HAP-1 (cell line): ENCODE data around the gene CHN2.
"Not testable (repeated sequence)": the region's sequence is repeated elsewhere in the genome, so short reads cannot be mapped to it uniquely, and the experiment has no call there.

ENCODE experiments used
- DNase-seq, 2 experiments: peaks; one replicate each; pipeline ENCODE4 v3.0.0-alpha.2; 2016 to 2020; ENCODE audit warnings: low spot score in 2 of 2
- H3K27me3 ChIP-seq: fragments of 250-450 bp; sonication (Bioruptor Pico); 2 replicates; pipeline ENCODE4 v1.5.1; 2020; ENCODE audit warnings: low read depth, mild to moderate bottlenecking, moderate library complexity
- H3K36me3 ChIP-seq: fragments of 250-450 bp; sonication (Bioruptor Pico); replicated peaks from 2 replicates; pipeline ENCODE4 v1.5.1; 2020; ENCODE audit warnings: mild to moderate bottlenecking
- H3K4me1 ChIP-seq: fragments of 250-450 bp; sonication (Bioruptor Pico); 2 replicates; pipeline ENCODE4 v1.5.1; 2020; ENCODE audit warnings: mild to moderate bottlenecking
- H3K4me3 ChIP-seq: fragments of 250-450 bp; sonication (Bioruptor Pico); 2 replicates; pipeline ENCODE4 v1.5.1; 2020; ENCODE audit warnings: mild to moderate bottlenecking, moderate library complexity
- H3K9me3 ChIP-seq: fragments of 250-450 bp; sonication (Bioruptor Pico); 2 replicates; pipeline ENCODE4 v1.5.1; 2020; ENCODE audit warnings: mild to moderate bottlenecking, moderate library complexity
- in situ Hi-C: fragments of 300-500 bp; cut with MboI; formaldehyde crosslinking; loops from 3 replicates; pipeline ENCODE4 v1.14.3; 2020; ENCODE audit warnings: low sequenced_read_pairs, inconsistent platforms, mixed read lengths

CHN2 gene

DNA sequence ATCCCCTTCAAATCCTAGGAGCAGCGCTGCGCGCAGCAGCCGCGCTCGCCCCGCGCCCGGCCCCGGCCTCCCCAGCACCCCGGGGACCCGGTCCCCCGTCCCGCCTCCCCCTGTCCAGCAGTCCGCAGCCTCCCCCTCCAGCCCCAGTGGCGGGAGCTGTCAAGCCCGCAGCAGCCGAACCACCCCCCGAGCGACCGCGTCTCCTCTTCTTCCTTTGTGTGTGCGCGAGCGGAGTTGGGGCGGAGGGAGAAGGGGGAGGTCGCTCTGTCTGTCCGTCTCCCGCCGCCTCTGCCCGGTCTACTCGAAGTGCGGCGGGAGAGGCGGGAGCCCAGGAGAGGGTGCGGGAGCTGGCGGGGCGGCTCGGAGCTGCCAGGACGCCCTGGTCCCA lies 375 bp upstream of the CHN2 start:
- in situ Hi-C loops = loop anchor here (10.0 kb wide), 1 partner anchor 211 kb away; no protein-coding TSS in a partner anchor
- H3K27me3 ChIP-seq = 0 out of 2 replicates have a peak, but pooled peaks cover 3% of the 10 kb centered on the region
- peak in 1 of 2 experiments; percentile 56 for DNase-seq

DNA sequence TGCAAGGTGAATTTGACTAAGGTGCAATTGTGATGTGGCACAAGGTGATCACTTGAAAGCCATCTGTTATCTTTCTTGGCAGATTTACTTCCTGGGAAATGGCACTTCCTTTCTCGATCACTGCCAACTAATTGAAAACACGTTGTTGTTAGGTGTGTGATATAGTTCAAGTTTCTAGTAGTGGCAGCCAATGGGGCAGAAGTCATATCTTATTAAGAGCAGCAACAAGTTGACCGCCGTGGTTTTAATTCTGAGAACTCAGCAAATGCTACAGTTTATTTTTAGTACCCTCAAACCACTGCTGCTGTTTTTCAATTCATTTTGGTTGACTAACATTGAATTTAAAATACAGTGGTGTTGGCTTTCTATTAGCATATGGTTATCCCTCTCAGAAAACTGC lies 1.6 kb downstream of the CHN2 start:
- Histone ChIP-seq H3K36me3 (no peaks in the 10 kb centered on the region), H3K9me3 (no peaks in the 10 kb centered on the region), H3K4me3 (no peak overlapping the region), H3K27me3 (0 out of 2 replicates have a peak, but pooled peaks cover 3% of the 10 kb centered on the region), H3K4me1 (no peaks in the 10 kb centered on the region)
- in situ Hi-C loops = loop anchor here (10.0 kb wide), 1 partner anchor 209 kb away; no protein-coding TSS in a partner anchor
- no peak for DNase-seq

More for the DNA sequence above, 375 bp upstream of the CHN2 start:
- Histone ChIP-seq H3K9me3 (no peaks in the 10 kb centered on the region), H3K36me3 (no peaks in the 10 kb centered on the region), H3K4me1 (no peaks in the 10 kb centered on the region), H3K4me3 (peak overlapping the region; percentile 49)

DNA sequence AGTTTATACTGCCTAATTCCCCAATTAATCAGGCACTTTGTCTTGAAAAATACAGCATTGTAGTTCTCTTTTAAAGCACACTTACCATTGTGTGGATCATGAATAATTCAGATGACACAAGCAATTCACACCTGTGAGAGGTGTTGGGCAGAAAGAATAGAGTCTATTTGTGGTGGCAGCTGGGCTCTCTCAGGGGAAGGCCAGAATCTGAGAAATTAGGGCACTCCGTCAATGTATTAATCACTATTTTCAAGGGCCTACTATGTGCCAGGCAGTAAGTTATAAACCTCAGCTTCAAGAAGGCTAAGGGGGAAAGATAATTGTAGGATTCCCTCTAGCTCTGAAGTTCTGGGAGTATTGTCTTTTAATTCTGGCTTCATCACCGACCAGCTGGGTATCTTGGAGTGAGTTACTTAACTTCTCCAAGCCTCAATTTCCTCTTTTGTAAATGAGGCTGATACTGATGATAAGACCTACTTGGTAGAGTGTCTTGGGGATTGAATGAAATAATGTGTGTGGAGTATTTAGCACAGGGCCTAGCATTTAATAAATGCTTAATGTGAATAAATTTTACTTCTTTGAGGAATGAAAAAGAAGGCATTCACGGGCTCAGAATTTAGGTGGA lies 2.5 kb downstream of the CHN2 start:
- Histone ChIP-seq H3K36me3 (no peaks in the 10 kb centered on the region), H3K4me3 (no peak overlapping the region), H3K27me3 (0 out of 2 replicates have a peak, but pooled peaks cover 3% of the 10 kb centered on the region), H3K4me1 (no peaks in the 10 kb centered on the region), H3K9me3 (no peaks in the 10 kb centered on the region)
- DNase-seq = no peak
- in situ Hi-C loops = loop anchor here (10.0 kb wide), 1 partner anchor 208 kb away; no protein-coding TSS in a partner anchor

DNA sequence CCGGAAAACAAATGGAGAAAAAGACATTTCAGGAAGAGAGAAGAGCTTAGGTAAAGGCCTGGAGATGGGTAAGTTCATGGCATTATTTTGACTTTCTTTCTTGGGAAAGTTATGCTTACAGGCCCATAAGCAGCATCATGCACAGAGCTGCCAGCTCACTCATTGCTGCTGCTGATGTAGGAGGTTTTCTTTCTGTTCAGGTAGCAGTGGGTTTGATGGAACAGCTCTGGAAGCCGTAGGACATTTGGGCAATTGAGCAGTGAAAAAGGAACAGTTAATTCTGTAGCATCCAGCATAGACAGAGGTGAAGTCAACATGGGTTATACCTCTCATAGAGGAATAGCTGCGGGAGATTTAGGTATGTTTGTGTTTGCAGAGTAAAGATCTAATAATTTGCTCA lies 3.3 kb downstream of the CHN2 start:
- Histone ChIP-seq H3K36me3 (no peaks in the 10 kb centered on the region), H3K27me3 (0 out of 2 replicates have a peak, but pooled peaks cover 3% of the 10 kb centered on the region), H3K9me3 (no peaks in the 10 kb centered on the region), H3K4me1 (no peaks in the 10 kb centered on the region), H3K4me3 (no peak overlapping the region)
- in situ Hi-C loops = loop anchor here (10.0 kb wide), 1 partner anchor 207 kb away; no protein-coding TSS in a partner anchor
- no peak for DNase-seq

DNA sequence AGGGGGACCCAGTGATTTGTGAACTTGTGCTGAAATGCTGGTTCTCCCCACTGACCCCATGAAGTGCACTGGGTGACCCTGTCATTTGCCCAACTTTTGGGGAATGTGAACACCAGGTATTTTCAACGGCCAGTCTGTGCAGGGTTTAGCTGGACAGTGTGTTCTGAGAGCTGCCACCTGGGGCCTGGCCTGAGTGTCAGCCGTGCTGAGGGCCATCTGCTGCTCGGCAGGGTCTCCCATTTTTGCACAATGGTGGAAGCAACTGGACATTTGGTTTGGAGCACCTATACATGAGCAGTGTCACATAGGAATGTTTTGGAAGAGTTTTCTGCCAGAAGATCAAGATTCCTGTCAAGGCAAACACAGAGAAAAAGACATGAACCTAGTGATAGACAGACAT lies 5.2 kb downstream of the CHN2 start:
- 0 out of 2 replicates have a peak, but pooled peaks cover 3% of the 10 kb centered on the region for H3K27me3 ChIP-seq
- in situ Hi-C loops = loop anchor here (10.0 kb wide), 1 partner anchor 205 kb away; no protein-coding TSS in a partner anchor
- peaks cover 4% of the 10 kb centered on the region for H3K4me1 ChIP-seq
- H3K4me3 ChIP-seq = no peak overlapping the region
- no peaks in the 10 kb centered on the region for H3K36me3 ChIP-seq
- DNase-seq = no peak
- H3K9me3 ChIP-seq = no peaks in the 10 kb centered on the region

DNA sequence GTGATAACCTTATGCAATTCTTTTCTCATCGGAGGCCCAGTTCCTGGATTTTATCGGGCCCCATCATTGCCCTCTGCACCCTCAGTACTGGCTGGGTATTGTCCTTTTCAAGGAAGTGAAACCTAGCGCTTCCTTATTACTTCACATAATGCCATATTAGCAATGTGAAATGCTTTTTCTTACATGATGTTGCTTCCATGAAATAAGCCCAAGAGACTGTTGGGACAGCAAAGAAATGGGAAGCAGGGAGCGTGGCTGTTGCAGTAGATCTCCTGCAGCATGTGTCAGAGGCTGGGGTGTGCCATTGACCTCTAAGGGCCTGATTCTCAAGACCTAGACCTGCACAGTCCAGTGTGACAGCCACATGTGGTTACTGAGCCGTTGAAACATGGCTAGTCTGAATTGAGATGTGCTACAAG lies 8.1 kb downstream of the CHN2 start:
- DNase-seq = no peak
- Histone ChIP-seq H3K4me1 (peaks cover 7% of the 10 kb centered on the region), H3K4me3 (no peak overlapping the region), H3K27me3 (no peaks in the 10 kb centered on the region), H3K9me3 (no peaks in the 10 kb centered on the region), H3K36me3 (no peaks in the 10 kb centered on the region)
- in situ Hi-C loops = no loop called here

DNA sequence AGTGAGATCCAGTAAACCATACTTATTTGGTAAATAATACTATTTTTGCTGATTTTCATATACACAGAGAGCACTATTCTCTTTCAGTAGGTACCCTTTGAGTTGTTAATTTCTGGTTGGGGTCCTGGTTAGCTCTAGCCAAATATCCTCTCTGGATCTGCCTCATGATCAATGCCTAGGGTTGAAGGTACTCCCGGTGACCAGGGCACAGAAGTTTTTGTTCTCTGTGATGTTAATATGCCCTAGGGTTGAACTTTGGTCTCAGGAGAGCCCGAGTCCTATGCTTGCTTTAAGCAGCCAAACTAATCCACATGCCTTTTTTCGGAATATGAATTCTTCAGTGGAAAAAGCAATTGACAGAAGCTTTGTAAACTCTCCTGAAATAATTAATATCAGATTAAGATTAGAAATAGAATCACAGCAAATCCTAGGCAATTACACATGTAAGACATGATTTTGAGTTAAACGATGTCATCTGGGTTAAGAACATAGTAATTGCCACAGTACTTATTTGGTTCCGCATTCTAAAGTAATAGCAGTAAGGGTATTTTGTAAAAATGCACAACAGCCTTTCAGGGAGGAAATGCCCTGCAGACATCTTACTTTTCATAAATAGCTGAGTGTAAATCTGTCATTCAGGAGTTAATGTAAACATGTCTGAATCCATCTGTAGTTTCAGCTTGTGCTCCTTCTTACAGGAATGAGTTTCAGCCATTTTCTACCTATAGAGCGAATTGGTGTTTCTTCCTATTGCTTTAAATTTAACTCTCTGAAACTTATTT lies 10.1 kb downstream of the CHN2 start:
- no peak overlapping the region for H3K4me3 ChIP-seq
- H3K9me3 ChIP-seq = no peaks in the 10 kb centered on the region
- DNase-seq = peak; percentile 13 to 41
- H3K27me3 ChIP-seq = no peaks in the 10 kb centered on the region
- in situ Hi-C loops = no loop called here
- no peaks in the 10 kb centered on the region for H3K36me3 ChIP-seq
- peaks cover 12% of the 10 kb centered on the region for H3K4me1 ChIP-seq

DNA sequence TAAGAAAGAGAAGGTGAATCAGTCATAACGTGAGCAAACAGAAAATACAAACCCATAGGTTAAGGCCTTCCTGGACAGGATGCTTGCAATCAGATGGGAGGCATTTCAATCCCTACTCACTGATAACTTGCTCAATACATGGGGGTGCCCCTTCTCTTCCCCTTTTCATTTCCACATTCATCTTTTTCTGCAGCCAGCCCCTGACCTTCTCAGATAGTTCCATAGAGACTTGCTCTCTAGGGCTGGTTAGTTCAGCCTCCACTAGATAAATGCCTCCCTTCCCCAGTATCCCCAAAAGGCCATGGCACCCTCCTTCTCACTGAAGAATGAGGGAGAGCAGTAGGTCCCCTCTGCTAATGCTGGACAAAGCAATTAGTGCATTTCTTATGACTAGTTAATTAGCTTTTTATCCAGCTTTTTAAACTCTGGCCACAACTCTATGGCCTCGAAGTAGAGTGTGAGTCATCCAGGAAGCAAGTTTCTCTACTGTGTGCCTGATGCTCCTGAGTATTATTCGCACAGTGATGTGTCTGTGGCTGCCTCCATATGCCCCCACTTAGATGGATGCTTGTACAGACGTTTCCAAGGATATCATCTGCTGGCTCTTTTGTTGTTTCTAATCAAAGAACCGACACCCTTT lies 12.7 kb downstream of the CHN2 start:
- peaks cover 12% of the 10 kb centered on the region for H3K4me1 ChIP-seq
- DNase-seq = no peak
- H3K9me3 ChIP-seq = no peaks in the 10 kb centered on the region
- in situ Hi-C loops = no loop called here
- H3K27me3 ChIP-seq = no peaks in the 10 kb centered on the region
- H3K4me3 ChIP-seq = no peak overlapping the region
- H3K36me3 ChIP-seq = no peaks in the 10 kb centered on the region

DNA sequence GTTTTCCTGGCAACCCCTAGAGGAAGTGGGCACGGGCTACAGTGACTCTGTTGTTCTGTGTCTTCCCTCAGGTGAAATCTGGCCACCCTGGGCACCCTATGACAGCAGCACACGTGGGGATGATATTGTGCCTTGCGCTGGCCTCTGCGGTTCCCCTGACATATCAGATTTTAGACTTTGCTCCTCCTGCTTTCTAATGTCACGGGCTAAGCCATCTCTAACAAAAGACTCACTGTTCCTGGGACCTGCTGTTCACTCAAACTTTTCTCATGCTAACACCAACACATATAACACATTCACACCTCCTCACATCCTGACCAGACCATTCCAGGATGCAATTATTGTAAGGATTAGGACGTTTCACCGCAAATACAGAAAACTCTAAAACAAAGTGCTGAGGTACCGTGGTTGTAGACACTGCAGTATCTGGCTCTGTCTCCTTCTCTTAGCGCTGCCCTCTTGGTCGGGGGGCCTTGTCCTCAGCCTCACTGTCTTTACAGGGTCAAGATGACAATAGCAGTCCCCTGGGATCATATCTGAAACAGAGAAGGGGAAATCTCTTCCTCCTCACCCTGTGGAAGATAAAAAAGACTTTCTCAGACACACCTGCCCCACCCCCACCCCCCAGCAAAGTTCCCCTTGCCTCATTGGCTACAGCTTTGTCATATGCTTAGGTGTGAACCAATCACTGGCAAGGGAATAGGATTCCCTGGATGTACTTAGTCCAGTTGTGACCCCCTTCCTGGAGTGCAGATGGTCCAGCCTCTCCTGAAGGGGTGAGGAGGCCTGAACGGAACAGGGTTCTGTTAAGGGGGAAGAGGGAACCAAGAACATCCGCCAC lies 14.1 kb downstream of the CHN2 start:
- H3K27me3 ChIP-seq = no peaks in the 10 kb centered on the region
- H3K4me1 ChIP-seq = peaks cover 12% of the 10 kb centered on the region
- H3K9me3 ChIP-seq = no peaks in the 10 kb centered on the region
- in situ Hi-C loops = no loop called here
- H3K4me3 ChIP-seq = no peak overlapping the region
- no peak for DNase-seq
- no peaks in the 10 kb centered on the region for H3K36me3 ChIP-seq

DNA sequence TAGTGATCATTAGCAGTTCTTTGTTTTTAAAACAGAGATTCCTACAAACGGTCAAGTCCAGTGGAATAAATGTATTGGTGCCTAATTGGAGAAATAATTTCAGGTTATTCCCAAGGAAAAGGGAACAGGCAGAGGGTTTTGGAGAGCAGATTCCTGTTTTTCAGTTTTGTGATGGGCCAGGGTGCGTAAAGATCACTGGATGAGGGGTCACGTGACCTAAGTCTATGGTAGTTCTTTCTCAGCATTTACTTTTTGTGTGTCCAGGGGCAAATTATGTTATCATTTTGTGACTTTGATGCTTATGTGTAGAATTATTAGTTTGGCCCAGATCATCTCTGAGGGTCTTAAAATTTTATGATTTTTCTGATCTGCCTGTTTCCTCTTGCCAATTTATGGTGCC lies 15.2 kb downstream of the CHN2 start:
- Histone ChIP-seq H3K4me3 (no peak overlapping the region), H3K27me3 (no peaks in the 10 kb centered on the region), H3K4me1 (peaks cover 8% of the 10 kb centered on the region), H3K9me3 (no peaks in the 10 kb centered on the region), H3K36me3 (no peaks in the 10 kb centered on the region)
- no peak for DNase-seq
- in situ Hi-C loops = no loop called here

DNA sequence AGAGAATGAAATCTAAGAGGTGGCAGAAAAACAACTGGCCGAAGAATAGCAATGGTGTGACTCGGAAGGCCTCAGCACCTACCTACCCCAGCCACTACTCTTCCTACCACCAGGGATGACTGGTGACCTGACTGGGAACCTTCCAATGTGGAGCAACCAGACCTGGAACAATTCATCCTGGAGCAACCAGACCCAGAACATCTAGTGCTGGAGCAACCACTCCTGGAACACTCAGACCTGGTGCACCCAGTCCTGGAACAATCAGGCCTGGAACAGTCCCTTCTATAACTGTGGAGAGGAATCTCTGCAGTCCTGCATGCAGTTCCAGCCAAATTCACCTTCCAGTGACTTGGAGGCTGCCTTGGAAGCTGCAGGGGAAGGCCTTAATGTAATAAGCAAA lies 18.2 kb downstream of the CHN2 start:
- H3K4me1 ChIP-seq, H3K27me3 ChIP-seq, H3K9me3 ChIP-seq, in situ Hi-C loops, H3K4me3 ChIP-seq, DNase-seq, H3K36me3 ChIP-seq: not testable (repeated sequence)

DNA sequence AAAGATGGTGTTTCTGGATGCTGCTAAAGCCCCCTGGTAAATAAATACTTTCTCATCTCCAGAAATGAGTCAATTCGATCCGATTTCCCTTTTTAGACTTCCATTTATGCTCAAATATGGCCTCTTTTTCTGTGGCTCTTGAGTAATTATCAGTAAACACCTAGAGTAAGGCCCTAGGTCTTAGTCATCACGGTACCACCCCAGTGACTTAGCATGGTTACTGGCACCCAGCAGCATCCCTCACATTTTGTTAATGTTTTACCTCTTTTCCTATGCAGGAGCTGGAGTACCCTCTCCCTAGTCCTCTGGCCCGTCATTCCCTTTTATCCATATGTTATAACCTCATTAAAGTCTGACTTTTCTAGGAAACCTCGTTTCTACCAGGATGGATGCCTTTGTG lies 19.5 kb downstream of the CHN2 start:
- Histone ChIP-seq H3K36me3 (no peaks in the 10 kb centered on the region), H3K27me3 (no peaks in the 10 kb centered on the region), H3K4me1 (no peaks in the 10 kb centered on the region), H3K9me3 (no peaks in the 10 kb centered on the region), H3K4me3 (no peak overlapping the region)
- DNase-seq = no peak
- in situ Hi-C loops = no loop called here

DNA sequence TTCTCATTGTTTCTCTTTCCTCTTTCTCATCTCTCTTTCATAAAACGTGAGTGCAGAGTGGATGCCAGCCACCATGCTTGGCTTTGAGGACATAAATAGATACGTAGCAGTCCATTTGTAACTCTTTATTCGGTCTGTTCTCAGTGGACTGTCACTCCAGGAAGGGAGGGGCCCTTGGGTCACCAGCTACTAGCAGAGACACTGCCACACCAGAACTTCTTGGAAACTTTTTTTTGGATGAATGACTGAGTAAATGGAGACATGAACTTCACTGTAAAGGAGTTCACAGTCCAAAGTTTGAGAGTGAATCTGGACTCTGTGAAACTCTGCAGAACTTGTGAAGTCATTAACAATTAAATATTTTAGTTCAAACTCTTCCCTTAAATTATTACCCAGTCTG lies 20.2 kb downstream of the CHN2 start:
- Histone ChIP-seq H3K9me3 (no peaks in the 10 kb centered on the region), H3K4me1 (no peaks in the 10 kb centered on the region), H3K27me3 (no peaks in the 10 kb centered on the region), H3K36me3 (no peaks in the 10 kb centered on the region), H3K4me3 (no peak overlapping the region)
- no peak for DNase-seq
- in situ Hi-C loops = no loop called here
